Right lung (tissue), 10 donors: ENCODE data around the gene DEFB125. TPM values are rescaled to one million over a fixed set of nuclear protein-coding genes. Genes with fewer than 3 reads are reported as not detected.
"Not testable (repeated sequence)": the region's sequence is repeated elsewhere in the genome, so short reads cannot be mapped to it uniquely, and the experiment has no call there.

Source experiments
- DNase-seq, 2 donors: peaks; one replicate each; pipeline ENCODE4 v3.0.0-alpha.2; 2013
- long read RNA-seq, 8 donors: transcript quantifications; one replicate each; lab custom pipeline, GENCODE V29; 2026
- polyA plus RNA-seq, 5 donors: library from polyadenylated mRNA; unstranded; fragments of 120-200 nt; gene quantifications; one replicate each; pipeline versions ENCODE4 v1.2.1 to v1.2.3, GENCODE V29; 2013; ENCODE audit warnings: inconsistent platforms in 1 of 5, low replicate concordance in 1 of 5; ENCODE audit not compliant: insufficient read length in 5 of 5, insufficient read depth in 1 of 5

DEFB125 gene, protein sequence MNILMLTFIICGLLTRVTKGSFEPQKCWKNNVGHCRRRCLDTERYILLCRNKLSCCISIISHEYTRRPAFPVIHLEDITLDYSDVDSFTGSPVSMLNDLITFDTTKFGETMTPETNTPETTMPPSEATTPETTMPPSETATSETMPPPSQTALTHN
- not detected for polyA plus RNA-seq
- long read RNA-seq, donor 1 = 0 reads
- long read RNA-seq, donor 2 = 0 reads
- long read RNA-seq, donor 3 = 0 reads
- long read RNA-seq, donor 4 = 0 reads
- long read RNA-seq, donor 5 = 0 reads
- long read RNA-seq, donor 6 = 0 reads
- long read RNA-seq, donor 7 = 0 reads
- long read RNA-seq, donor 8 = 0 reads

DNA sequence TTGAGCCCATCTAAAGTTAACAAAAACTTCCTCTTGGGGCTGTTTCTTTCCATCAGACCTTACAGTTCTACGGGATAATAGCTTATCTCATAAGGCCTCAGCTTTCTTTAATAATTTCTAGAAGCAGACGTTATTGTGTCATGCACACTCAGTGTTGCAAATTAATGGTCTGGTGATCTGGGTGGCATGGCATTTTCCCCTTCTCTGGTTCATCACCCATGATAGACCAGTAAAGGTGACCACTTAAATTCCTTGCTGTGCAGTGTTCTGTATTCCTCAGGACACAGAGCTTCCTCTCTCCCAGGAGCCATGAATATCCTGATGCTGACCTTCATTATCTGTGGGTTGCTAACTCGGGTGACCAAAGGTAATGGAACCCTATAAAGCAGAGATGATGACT is at the start of gene DEFB125:
TSS of gene DEFB125 (plus strand) at position 272 of the 400 bp plus-strand sequence. CDS start at position 310, 38 bp downstream.
- no peak for DNase-seq

GRCh38 chr20:60035-60918 is 27.2 kb upstream of the DEFB125 start:
- DNase-seq = no peak

GRCh38 chr20:61230-61629 is 26.2 kb upstream of the DEFB125 start:
- DNase-seq = no peak

DNA sequence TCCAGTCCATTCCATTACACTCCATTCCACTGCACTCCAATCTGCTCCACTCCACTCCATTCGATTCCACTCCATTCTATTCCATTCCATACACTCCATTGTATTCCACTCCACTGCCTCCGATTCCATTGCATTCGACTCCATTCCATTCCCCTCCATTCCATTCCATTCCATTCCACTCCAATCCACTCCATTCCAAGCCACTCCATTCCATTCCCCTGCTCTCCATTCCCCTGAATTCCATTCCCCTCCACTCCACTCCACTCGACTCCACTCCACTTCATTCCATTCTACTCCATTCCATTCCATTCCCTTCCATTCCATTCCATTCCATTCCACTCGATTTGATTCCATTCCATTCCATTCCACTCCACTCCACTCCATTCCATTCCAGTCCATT is 25.7 kb upstream of the DEFB125 start:
- no peak for DNase-seq

- no peak for DNase-seq
These were observed 25.0 kb upstream of the DEFB125 start for GRCh38 chr20:62487-62886.

GRCh38 chr20:64026-64603 is 23.4 kb upstream of the DEFB125 start:
- DNase-seq = no peak

DNA sequence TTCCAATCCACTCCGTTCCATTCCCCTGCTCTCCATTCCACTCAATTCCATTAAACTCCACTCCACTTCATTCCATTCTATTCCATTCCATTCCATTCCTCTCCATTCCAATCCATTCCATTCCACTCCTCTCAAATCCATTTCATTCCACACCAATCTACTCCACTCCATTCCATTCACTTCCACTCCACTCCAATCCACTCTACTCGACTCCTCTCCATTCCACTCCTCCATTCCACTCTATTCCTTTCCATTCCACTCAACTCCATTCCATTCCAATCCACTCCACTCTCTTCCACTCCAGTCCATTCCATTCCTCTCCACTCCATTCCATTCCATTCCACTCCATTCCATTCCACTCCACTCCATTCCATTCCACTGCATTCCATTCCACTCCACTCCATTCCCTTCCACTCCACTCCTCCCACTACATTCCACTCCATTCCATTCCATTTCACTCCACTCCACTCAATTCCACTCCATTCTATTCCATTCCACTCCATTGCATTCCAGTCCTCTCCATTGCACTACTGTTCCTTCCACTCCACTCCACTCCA is 22.6 kb upstream of the DEFB125 start:
- DNase-seq = no peak

DNA sequence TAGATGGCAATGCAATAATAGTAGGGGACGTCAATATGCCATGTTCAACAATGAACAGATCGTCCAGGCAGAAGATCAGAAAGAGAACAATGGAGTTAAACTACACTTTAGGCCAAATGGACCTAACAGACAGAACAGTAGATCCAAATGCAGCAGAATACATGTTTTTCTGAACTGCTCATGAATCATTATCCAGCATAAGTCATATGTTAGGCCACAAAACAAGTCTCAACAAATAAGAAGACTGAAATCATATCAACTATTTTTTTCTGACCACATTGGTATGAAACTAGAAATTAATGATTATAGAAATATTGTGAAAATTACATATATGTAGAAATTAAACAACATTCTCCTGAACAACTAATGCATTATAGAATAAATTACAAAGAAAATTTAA is 10.2 kb upstream of the DEFB125 start:
- DNase-seq = no peak

DNA sequence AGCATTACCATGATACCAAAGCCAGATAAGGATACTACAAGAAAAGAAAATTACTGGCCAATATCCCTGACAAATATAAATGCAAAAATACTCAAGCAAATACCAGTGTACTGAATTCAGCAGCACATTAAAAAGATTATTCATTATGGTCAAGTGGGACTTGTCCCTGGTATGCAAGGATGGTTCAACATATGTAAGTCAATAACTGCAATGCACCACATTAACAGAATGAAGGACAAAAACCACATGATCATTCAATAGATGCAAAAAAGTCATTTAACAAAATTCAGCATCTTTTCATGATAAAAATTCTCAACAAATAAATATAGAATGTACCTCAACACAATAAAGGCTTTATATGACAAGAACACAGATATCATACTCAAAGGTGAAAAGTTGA is 9.1 kb upstream of the DEFB125 start:
- no peak for DNase-seq

- DNase-seq = no peak
These were observed 7.9 kb upstream of the DEFB125 start for GRCh38 chr20:79565-79964.

DNA sequence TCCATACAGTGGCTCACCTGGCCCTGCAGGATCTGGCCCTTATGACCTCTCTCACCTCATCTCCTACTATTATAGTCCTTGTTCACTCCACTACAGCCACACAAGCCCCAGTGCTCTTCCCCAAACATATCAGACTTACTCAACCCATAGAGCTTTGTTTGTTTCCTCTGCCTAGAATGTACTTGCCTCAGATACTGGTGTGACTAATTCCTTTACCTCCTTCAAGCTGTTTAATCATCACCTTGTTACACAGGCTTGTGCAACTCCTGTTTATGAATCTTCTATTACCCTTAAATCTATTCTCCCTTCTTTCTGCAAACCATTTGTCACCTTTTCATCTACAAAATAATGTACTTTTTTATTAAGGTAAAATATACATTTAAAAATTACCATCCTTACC is 3.2 kb downstream of the DEFB125 start:
- DNase-seq = no peak

- no peak for DNase-seq
These were observed 6.2 kb downstream of the DEFB125 start for GRCh38 chr20:93641-94040.

DNA sequence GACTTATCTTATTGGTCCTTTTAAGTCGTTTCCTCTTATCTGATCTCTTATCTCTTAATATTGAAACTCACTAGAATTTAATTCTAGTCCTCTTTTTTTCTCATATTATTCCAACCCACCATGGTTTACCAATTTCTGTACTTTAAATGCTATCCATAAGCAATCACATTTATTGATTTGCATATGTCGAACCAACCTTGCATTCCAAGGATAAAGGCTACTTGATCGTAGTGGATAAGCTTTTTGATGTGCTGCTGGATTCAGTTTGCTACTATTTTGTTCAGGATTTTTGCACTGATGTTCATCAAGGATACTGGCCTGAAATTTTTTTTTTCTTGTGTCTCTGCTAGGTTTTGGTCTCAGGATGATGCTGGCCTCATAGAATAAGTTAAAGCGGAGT is 7.7 kb downstream of the DEFB125 start:
- no peak for DNase-seq

GRCh38 chr20:97691-98090 is 10.2 kb downstream of the DEFB125 start:
- DNase-seq = not testable (repeated sequence)

GRCh38 chr20:101975-102374 is 14.5 kb downstream of the DEFB125 start:
- DNase-seq = no peak

DNA sequence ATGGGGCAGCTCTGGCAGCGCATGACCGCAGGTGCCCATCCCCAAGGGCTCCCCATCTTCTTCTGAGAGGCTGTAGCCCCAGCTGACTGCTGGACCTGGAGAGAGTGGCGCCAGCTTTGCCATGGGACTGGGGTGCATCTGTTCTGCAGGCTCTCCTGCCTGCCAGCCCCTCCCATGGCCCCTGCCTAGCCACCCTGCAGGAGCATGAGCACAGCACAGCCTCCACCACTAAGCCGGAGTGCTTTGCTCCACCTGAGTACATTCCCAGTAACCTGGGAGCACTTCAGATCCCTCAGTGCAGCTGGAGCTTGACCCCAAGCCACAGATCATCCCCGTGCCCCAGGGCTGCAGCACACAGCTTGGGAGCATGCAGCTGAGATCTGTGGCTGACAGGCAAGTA is 16.0 kb downstream of the DEFB125 start:
- DNase-seq = no peak

GRCh38 chr20:112396-112795 is 24.9 kb downstream of the DEFB125 start:
- DNase-seq = no peak

DNA sequence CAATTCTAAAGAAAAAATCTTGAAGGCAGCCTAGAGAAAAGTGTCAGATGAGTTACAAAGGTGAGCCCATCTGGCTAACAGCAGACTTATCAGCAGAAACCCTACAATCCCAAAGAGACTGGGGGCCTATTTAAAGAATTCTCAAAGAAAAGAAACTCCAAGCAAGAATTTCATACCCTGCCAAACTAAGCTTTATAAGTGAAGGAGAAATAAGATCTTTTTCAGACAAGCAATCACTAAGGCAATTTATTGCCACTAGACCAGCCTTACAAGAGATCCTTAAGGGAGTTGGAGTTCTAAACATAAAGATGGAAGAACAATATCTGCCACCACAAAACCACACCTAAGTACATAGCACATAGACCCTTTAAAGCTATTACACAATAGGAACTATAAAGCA is 30.0 kb downstream of the DEFB125 start:
- DNase-seq = no peak

DNA sequence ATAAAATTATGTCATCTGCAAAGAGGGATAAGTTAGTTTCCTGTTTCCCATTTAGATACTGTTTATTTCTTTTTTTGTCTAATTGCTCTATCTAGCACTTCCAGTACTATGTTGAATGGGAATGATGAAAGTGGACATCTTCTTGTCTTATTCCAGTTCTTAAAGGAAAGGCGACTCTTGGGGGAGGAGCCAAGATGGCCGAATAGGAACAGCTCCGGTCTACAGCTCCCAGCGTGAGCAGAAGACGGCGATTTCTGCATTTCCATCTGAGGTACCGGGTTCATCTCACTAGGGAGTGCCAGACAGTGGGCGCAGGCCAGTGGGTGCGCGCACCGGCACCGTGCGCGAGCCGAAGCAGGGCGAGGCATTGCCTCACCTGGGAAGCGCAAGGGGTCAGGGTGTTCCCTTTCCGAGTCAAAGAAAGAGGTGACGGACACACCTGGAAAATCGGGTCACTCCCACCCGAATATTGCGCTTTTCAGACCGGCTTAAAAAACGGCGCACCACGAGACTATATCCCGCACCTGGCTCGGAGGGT is 42.4 kb downstream of the DEFB125 start:
- not testable (repeated sequence) for DNase-seq

GRCh38 chr20:137668-138490 is 50.4 kb downstream of the DEFB125 start:
- DNase-seq = no peak

- no peak for DNase-seq
These were observed 54.8 kb downstream of the DEFB125 start, which contains the start of gene DEFB126 for GRCh38 chr20:142290-142689. Gene DEFB126 (plus strand): TSS chr20:142590. CDS start chr20:142629, 39 bp downstream.
